Measurements from ENCODE around the gene PLP2. TPM values are rescaled to one million over a fixed set of nuclear protein-coding genes. Genes with fewer than 3 reads are reported as not detected.
"Not testable (repeated sequence)": the region's sequence is repeated elsewhere in the genome, so short reads cannot be mapped to it uniquely, and the experiment has no call there.

Gene PLP2
- 209 and 277 TPM in 2 replicates for polyA plus RNA-seq (2011; rRNA removed)
- 406 and 428 TPM in 2 replicates for polyA plus RNA-seq (2012; cell fraction: cytosol; rRNA removed)
- polyA plus RNA-seq (2012; cell fraction: nucleus; rRNA removed): 165 and 236 TPM in 2 replicates
- 162 to 168 TPM (median 164 TPM) in 3 replicates for polyA plus RNA-seq (2017; fragmentation: RNase III; extraction: RNeasy Plus Mini Kit Qiagen cat#74134 plus additional on column Dnase treatment)
- 267 and 271 TPM in 2 replicates for polyA minus RNA-seq (2011; rRNA and poly(A)+ RNA removed)

GRCh38 chrX:49171752-49172279, at the start of gene PLP2:
TSS of gene PLP2 (plus strand) at chrX:49171898. CDS start at chrX:49172001, 103 bp downstream.
- H3K4me3 ChIP-seq: peak within 1 kb of the TSS; percentile 86
- peak within 1 kb of the TSS; percentile 88 for H3K4me2 ChIP-seq
- CTCF ChIA-PET: interaction anchor here (0.8 to 1.8 kb wide), 4 partner anchors 8 to 21 kb away, joined by 3 to 8 read pairs (median 6); no protein-coding TSS in a partner anchor
- H3K27ac ChIP-seq: peak within 1 kb of the TSS; percentile 96 to 98
- no peaks in the 10 kb centered on the region for H3K9me3 ChIP-seq
- peak; percentile 72 to 77 for ATAC-seq
- TF ChIP-seq BHLHE40 (IDR thresholded peaks at IDR 0.05; ENCODE audit: low read depth, low read length): no peak
- peak in 1 of 2 experiments; percentile 54; a peak in 3 of 5 replicates for TF ChIP-seq JUN (IDR thresholded peaks at IDR 0.05)
- TF ChIP-seq MAX (IDR thresholded peaks at IDR 0.05): peak; percentile 73
- no peak for TF ChIP-seq FOSL2 (IDR thresholded peaks at IDR 0.05)
- TF ChIP-seq FOSL2 (CRISPR knock-in tag; IDR thresholded peaks at IDR 0.05): peak; percentile 63
- peak; percentile 32; the same call in 1 of the 2 replicates for TF ChIP-seq MYC (IDR thresholded peaks at IDR 0.05; ENCODE audit: borderline replicate concordance, low read length)
- TF ChIP-seq HMGXB4 (CRISPR knock-in tag; IDR thresholded peaks at IDR 0.05; ENCODE audit: borderline replicate concordance): no peak
- peak; percentile 70; the same call in 1 of the 2 replicates for TF ChIP-seq E2F6 (IDR thresholded peaks at IDR 0.05; ENCODE audit: borderline replicate concordance, low read depth)
- peak; percentile 68 for TF ChIP-seq POLR2A (IDR thresholded peaks at IDR 0.05; ENCODE audit: low read length)
- no peak for TF ChIP-seq ZSCAN20 (CRISPR knock-in tag; IDR thresholded peaks at IDR 0.05)
- no peak for TF ChIP-seq RFX5 (IDR thresholded peaks at IDR 0.05)
- peak; percentile 16; the same call in 1 of the 2 replicates for TF ChIP-seq GATA3 (IDR thresholded peaks at IDR 0.05; ENCODE audit: borderline replicate concordance)
- TF ChIP-seq KDM1A (IDR thresholded peaks at IDR 0.05; ENCODE audit: low read depth): no peak
- POLR2A ChIA-PET: interaction anchor here (0.7 to 1.8 kb wide), 7 partner anchors 8 to 71 kb away, joined by 3 to 7 read pairs (median 4); no protein-coding TSS in a partner anchor
- peaks cover 30% of the 10 kb centered on the region; the same call in 2 of the 3 replicates for H3K4me1 ChIP-seq
- WGBS (ENCODE audit: missing lambda C conversion rate): 1% methylated on average over 13 of the region's 46 CpGs
- FAIRE-seq: peak; percentile 92
- peak in 1 of 2 experiments; percentile 66 for DNase-seq (ENCODE audit: low read depth in 1 of 2, low spot score in 1 of 2)

- POLR2A ChIA-PET: interaction anchor here (0.5 kb wide), 2 partner anchors 9 to 22 kb away, joined by 3 read pairs; no protein-coding TSS in a partner anchor
- H3K4me1 ChIP-seq: peaks cover 6% of the 10 kb centered on the region; the same call in 1 of the 3 replicates
- FAIRE-seq (no peak), ATAC-seq (no peak), DNase-seq (ENCODE audit: low read depth in 1 of 2, low spot score in 1 of 2) (no peak)
- H3K9me3 ChIP-seq: no peaks in the 10 kb centered on the region
- TF ChIP-seq HDAC2 (IDR thresholded peaks at IDR 0.05) (no peak), TP53 (CRISPR knock-in tag; IDR thresholded peaks at IDR 0.05) (no peak), EHMT2 (IDR thresholded peaks at IDR 0.05; ENCODE audit: low read depth) (no peak), E2F6 (IDR thresholded peaks at IDR 0.05; ENCODE audit: borderline replicate concordance, low read depth) (no peak)
- CTCF ChIA-PET: interaction anchor here (1.6 to 2.7 kb wide), 2 partner anchors 33 to 64 kb away, joined by 5 to 11 read pairs; no protein-coding TSS in a partner anchor
- peak overlapping the region; percentile 87 for H3K4me2 ChIP-seq
- H3K4me3 ChIP-seq: peak overlapping the region; percentile 95
- WGBS (ENCODE audit: missing lambda C conversion rate): 81% methylated on average over 5 of the region's 5 CpGs
- peak overlapping the region in 1 of 2 experiments; percentile 92; a peak in 3 of 6 replicates for H3K27ac ChIP-seq
These were observed 49.2 kb upstream of the PLP2 start for GRCh38 chrX:49122499-49122898.

- H3K27ac ChIP-seq; FAIRE-seq; DNase-seq (ENCODE audit: low read depth in 1 of 2, low spot score in 1 of 2); ATAC-seq; H3K4me2 ChIP-seq; H3K4me3 ChIP-seq; H3K4me1 ChIP-seq; POLR2A ChIA-PET; H3K9me3 ChIP-seq: not testable (repeated sequence)
- CTCF ChIA-PET: interaction anchor here (0.6 kb wide), 1 partner anchor 571 kb away, joined by 3 read pairs; no protein-coding TSS in a partner anchor
- 87% methylated on average over 13 of the region's 13 CpGs for WGBS (ENCODE audit: missing lambda C conversion rate)
These were observed 43.9 kb upstream of the PLP2 start for GRCh38 chrX:49127742-49128258.
